T-helper 9 cell (primary cell): ENCODE results near the gene MAPK1.
"Not testable (repeated sequence)": the region's sequence is repeated elsewhere in the genome, so short reads cannot be mapped to it uniquely, and the experiment has no call there.

Source experiments
- DNase-seq: peaks from one replicate; pipeline ENCODE4 v3.0.0-alpha.2; 2020

MAPK1 gene

GRCh38 chr22:21818487-21819182 is 48.8 kb downstream of the MAPK1 start:
- DNase-seq = no peak

- not testable (repeated sequence) for DNase-seq
Observed at GRCh38 chr22:21817497-21817853, 50.0 kb downstream of the MAPK1 start.

DNA sequence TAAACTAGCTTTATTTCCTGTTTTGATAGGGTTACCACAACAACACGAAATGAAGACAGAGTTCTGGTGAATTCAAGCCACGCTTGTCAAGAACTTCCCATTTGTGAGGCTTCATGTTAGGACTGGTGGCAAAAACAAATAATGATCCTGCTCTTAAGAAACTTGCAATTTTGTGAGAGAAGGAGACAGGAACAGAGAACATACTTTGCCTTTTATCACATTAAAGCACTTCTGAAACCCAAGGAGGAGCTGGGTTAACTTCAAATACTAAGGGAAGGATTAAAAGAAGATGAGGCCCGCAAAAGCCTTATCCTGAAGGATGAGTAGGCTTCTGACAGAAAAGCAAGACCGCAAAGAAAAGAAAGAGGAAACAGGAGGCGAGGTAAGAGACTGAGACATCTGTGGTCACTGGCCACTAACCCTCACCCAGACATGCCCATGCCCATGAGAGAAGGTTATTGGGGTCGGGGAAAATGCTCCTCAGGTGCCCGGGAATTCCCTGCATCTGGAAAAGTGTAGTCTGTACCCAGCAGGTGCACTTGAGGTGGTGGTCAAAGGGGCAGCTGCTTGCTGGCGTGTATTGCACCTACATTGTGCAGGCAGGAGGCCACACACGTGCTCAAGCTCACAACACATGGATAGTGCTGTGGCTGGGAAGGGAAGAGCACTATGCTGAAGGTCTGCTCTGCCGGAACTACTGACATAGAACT is 50.5 kb downstream of the MAPK1 start:
- DNase-seq = no peak

DNA sequence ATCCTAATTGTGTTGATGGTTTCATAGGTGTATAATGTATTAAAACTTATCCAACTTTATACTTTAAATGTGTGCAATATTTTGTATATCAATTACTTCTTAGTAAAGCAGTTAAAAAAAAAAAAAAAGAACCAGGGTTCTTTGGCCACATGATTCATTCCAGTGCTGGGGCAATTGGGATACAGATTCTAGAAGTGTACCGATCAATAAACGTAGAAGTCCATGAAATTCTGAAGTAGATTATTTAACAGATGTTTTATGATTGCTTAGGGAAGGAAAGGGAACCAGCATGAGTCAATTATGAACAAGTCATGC is 51.0 kb downstream of the MAPK1 start:
- no peak for DNase-seq

- no peak for DNase-seq
Observed at GRCh38 chr22:21815958-21816357, 51.5 kb downstream of the MAPK1 start.

DNA sequence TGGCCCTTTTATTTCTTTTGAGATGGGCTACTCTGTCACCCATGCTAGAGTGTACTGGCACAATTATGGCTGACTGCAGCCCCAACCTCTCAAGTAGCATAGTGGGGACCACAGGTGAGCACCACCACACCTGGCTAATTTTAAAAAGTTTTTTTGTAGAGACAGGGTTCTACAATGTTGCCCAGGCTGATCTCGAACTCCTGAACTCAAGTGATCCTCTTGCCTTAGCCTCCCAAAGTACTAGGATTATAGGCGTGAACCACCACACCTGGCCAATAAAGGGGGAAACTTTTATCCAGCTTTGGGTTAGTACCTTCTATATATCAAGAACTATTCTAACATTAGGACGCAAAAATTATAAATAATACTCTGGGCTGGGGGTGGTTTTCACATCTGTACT is 52.1 kb downstream of the MAPK1 start:
- DNase-seq = no peak

- no peak for DNase-seq
Observed at GRCh38 chr22:21811982-21812381, 55.5 kb downstream of the MAPK1 start.

- DNase-seq = no peak
Observed at GRCh38 chr22:21807544-21808529, 59.6 kb downstream of the MAPK1 start.

GRCh38 chr22:21805325-21805724 is 62.1 kb downstream of the MAPK1 start:
- DNase-seq = not testable (repeated sequence)

GRCh38 chr22:21803811-21804249 is 63.6 kb downstream of the MAPK1 start:
- DNase-seq = no peak

DNA sequence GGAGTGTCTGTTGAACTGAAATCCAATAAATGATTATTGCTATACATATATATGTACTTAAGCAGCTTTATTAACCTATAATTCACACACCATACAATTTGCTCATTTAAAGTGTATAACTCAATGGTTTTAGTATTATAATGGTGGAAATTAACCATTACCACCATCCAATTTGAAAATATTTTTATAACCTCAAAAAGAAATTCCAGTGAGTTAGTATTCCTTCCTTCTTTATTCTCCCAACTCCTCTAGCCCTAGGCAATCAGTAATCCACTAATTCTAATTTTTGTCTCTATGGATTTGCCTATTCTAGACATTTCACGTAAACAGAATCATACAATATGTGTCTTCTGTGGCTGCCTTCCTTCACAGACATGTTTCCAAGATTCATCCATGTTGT is 64.8 kb downstream of the MAPK1 start:
- no peak for DNase-seq

- DNase-seq = no peak
Observed at GRCh38 chr22:21802056-21802455, 65.4 kb downstream of the MAPK1 start.

DNA sequence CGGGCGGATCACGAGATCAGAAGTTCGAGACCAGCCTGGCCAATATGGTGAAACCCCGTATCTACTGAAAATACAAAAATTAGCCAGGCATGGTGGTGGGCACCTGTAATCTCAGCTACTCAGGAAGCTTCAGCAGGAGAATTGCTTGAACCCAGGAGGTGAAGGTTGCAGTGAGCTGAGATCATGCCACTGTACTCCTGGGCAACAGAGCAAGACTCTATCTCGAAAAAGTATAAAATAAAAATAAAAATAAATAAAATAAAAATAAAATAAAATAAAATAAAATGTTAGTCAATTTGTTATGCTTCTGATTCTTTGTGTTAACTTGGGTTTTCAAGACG is 66.2 kb downstream of the MAPK1 start:
- DNase-seq = not testable (repeated sequence)

DNA sequence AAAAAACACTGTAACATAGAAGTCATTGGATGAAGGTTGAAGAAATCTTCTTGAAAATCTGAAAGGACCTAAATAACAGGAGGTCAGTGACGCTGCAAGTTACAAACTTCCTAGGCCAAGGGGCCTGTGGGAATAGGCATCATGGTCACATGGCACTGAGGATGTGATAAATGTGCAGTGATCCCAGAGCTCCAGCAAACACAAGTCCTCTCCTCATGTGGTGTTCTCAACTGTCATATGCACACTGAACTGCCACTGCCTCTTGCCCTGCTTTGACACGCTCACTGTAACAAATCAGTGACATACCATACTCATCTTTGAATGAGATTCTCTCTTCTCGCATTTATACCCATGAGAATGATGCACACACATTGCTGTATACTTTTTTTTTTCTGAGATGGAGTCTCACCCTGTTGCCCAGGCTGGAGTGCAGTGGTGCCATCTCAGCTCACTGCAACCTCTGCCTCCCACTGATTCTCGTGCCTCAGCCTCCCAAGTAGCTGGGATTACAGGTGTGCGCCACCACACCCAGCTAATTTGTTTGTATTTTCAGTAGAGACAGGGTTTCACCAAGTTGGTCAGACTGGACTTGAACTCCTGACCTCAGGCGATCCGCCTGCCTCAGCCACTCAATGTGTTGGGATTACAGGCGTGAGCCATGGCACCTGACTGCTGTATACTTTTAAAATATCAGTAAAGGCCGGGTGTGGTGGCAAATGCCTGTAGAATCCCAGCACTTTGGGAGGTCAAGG is 66.7 kb downstream of the MAPK1 start:
- no peak for DNase-seq

- no peak for DNase-seq
Observed at GRCh38 chr22:21797444-21798221, 69.8 kb downstream of the MAPK1 start.

GRCh38 chr22:21796863-21797262 is 70.6 kb downstream of the MAPK1 start:
- DNase-seq = no peak

DNA sequence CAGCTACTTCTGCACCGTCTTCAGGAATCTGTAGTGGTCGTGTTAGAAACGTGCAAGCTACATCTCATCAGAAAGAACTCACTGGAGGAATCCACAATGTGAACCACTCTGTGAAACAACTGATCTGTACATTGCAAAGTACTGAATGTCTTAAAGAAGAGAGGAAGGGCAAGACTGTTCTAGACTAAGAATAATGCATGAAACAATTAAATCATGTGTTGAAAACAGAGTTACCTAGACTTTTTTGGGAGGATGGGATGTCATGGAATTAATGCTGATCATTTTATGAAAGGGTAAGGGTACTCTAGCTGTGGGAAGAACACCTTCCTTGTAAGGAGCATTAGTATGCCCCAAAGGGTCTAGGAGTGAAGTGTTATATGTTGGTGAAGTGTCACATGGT is 71.2 kb downstream of the MAPK1 start:
- DNase-seq = no peak

GRCh38 chr22:21793716-21794115 is 73.7 kb downstream of the MAPK1 start:
- DNase-seq = not testable (repeated sequence)

DNA sequence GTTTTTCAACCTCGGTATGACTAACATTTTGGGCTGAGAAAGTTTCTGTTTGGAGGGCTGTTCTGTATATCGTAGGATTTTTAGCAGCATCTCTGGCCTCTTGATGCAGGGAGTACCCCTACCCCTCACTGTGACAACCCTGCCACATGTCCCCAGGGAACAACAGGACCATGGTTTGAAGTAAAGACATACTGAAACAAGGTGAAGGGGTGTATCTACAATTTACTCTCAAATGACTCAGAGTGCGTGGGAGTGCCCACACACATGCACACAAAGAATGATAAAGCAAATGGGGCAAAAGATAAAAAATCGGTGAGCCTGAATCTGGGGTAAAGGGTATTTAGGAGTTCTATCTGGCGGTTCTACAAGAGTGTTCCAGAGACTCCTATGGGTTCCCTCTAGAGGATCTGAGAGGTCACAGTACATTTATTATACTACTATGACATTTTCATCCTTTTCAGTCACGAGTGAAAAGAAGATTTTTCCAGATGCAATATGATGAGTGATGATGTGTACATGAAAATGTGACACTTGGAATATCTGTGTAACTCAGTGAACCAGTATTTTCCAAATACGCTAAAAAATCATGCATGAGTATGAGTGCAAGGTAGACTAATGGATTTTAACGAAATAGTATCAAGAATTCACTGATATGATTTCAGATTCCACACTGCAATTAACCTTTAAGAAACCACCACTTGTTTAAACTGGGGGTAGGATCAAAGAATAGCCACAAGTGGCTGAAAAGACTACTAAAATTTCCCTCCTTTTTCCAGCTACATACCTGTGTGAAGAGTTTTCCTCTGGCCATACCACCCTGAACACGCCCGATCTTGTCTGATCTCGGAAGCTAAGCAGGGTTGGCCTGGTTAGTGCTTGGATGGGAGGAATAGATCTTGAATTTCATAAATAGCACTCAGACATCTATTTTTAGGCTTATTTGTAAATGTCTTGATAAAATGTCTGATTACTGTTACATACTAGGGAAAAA is 75.5 kb downstream of the MAPK1 start:
- no peak for DNase-seq

DNA sequence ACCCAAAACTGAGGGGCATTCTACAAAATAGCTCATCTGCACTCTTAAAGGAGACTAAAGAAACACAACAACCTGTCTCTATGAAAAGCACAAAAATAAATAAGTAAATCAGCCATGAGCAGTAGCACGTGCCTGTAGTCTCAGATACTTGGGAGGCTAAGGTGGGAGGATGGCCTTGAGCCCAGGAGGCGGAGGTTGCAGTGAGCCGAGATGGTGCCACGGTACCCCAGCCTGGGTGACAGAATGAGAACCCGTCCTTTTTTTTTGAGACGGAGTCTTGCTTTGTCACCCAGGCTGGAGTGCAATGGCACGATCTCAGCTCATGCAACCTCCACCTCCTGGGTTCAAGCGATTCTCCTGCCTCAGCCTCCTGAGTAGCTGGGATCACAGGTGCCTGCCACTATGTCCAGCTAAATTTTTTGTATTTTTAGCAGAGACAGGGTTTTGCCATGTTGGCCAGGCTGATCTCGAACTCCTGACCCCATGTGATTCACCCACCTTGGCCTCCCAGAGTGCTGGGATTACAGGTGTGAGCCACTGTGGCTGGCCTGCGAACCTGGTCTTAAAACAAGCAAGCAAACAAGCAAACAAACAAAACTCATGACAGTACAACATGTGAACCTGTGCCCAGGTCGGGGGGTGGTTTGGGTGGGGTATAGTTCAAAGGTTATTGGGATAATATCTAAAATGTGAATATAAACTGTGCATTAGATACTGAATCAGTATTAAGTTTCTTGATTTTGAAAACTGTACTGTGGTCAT is 76.4 kb downstream of the MAPK1 start:
- DNase-seq = not testable (repeated sequence)
